HT-29 (cell line): Measurements from ENCODE around the gene FOXO4. TPM values are rescaled to one million over a fixed set of nuclear protein-coding genes. Genes with fewer than 3 reads are reported as not detected.

Experiments used
- DNase-seq: peaks from one replicate; pipeline ENCODE4 v3.0.0-alpha.2; 2015; ENCODE audit warnings: low spot score
- small RNA-seq: library from RNA; depleted of rRNA; stranded (forward); fragments of <200 nt; gene quantifications from one replicate; pipeline ENCODE3, GENCODE V24; 2014
- total RNA-seq: library from RNA; depleted of rRNA; stranded (reverse); fragments of >200 nt; shearing (Covaris generic); gene quantifications from 2 replicates; pipeline ENCODE4 v1.2.3, GENCODE V29; 2014; rRNA removed

FOXO4 gene
- total RNA-seq, 1 experiment from 2014 or later: 11.1 TPM

GRCh38 chrX:71131510-71131909 is 35.9 kb downstream of the FOXO4 start:
- DNase-seq: no peak

- no peak for DNase-seq
Measured at GRCh38 chrX:71140440-71140839, 44.8 kb downstream of the FOXO4 start.

GRCh38 chrX:71143508-71143907 is 47.9 kb downstream of the FOXO4 start:
- no peak for DNase-seq

GRCh38 chrX:71144651-71145050 is 49.0 kb downstream of the FOXO4 start, which contains the start of gene NLGN3:
Gene NLGN3 (plus strand): TSS chrX:71144841. CDS start chrX:71147750, 2,909 bp downstream.
- DNase-seq: no peak

GRCh38 chrX:71147496-71148277 is 52.0 kb downstream of the FOXO4 start:
- no peak for DNase-seq

DNA sequence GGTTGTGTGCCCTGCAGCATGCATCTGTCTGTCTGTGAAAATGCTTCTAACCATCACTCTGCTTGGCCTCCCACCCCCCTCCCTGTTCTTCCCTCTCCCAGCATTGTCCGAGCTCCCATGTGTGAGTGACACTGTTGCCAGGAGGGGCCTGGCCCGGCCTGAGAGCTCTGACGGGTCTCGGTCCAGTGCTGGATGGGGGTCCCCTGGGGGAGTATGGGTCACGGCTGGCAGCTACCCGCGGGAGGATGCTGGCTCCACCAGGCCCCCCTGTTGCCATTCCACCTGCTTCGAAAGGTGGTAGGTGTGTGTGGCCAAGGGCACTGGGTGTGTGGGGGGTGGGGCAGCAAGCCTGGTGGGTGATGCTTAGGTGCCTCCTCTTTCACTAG is 52.6 kb downstream of the FOXO4 start:
- no peak for DNase-seq

DNA sequence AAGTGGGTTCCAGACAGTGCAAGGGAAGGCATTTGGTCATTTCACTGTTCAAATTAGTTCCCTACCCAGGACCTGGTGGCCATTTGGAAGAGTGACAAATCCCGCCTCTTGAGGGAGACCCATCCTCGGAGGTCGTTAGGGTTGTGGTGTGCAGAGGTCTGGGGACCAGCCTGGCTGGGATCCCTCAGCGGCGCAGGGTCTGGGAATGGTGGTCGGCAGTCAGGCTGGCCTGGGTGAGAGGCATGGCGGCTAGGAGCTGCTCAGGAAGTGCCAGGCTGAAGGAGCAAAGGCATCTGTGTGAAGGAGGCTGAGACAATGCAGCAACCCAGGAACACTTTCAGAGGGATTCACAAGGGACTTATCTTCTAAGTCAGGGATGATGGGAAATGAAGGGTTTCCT is 55.7 kb downstream of the FOXO4 start:
- no peak for DNase-seq

Small RNA genes within 50 kb of the gene (small RNA-seq; reads per million reads assigned to genes)
- not detected for gene CXorf65

Other genes with a start within 250 kb of the FOXO4 start
- not detected in 2 replicates for gene TEX11, start 187.1 kb upstream of the FOXO4 start, total RNA-seq
- gene SLC7A3, start 164.8 kb upstream of the FOXO4 start, total RNA-seq: not detected in 2 replicates
- 52.1 and 59.7 TPM in 2 replicates for gene SNX12, start 27.5 kb upstream of the FOXO4 start, total RNA-seq
- not detected in 2 replicates for gene CXorf65, start 10.9 kb downstream of the FOXO4 start, total RNA-seq
- gene IL2RG, start 15.7 kb downstream of the FOXO4 start, total RNA-seq: 0.08 TPM in 1 of 2 replicates, not detected in the other
- gene MED12, start 22.7 kb downstream of the FOXO4 start, total RNA-seq: 21.4 and 36.2 TPM in 2 replicates
- gene NLGN3, start 49.0 kb downstream of the FOXO4 start, total RNA-seq: 0.13 TPM in 1 of 2 replicates, not detected in the other
- gene GJB1, start 127.4 kb downstream of the FOXO4 start, total RNA-seq: 45.9 and 52.6 TPM in 2 replicates
- 24.3 and 25.1 TPM in 2 replicates for gene ZMYM3, start 158.3 kb downstream of the FOXO4 start, total RNA-seq
- 400 and 406 TPM in 2 replicates for gene NONO, start 187.8 kb downstream of the FOXO4 start, total RNA-seq
- gene ITGB1BP2, start 205.9 kb downstream of the FOXO4 start, total RNA-seq: 1.7 and 2.2 TPM in 2 replicates